Measurements from ENCODE around the gene PRDM2.
"Not testable (repeated sequence)": the region's sequence is repeated elsewhere in the genome, so short reads cannot be mapped to it uniquely, and the experiment has no call there.

PRDM2 gene
- total RNA-seq = 113 to 164 (median 137) reads per million in 4 donors

GRCh38 chr1:13699936-13700520 is at the start of gene PRDM2:
PRDM2 (plus strand) TSS chr1:13700188; CDS start chr1:13715606, 15,418 bp downstream.
- peak; percentile 29 to 69 (median 49) for DNase-seq

GRCh38 chr1:13651279-13651678 is 48.7 kb upstream of the PRDM2 start:
- no peak for DNase-seq

- no peak for DNase-seq
Observed at GRCh38 chr1:13652238-13652637, 47.8 kb upstream of the PRDM2 start.

- DNase-seq = no peak
Observed at GRCh38 chr1:13661539-13661938, 38.4 kb upstream of the PRDM2 start.

- no peak for DNase-seq
Observed at GRCh38 chr1:13662493-13662892, 37.5 kb upstream of the PRDM2 start.

- no peak for DNase-seq
Observed at GRCh38 chr1:13663969-13664368, 36.0 kb upstream of the PRDM2 start.

- no peak for DNase-seq
Observed at GRCh38 chr1:13664451-13664850, 35.5 kb upstream of the PRDM2 start.

- no peak for DNase-seq
Observed at GRCh38 chr1:13666317-13666716, 33.7 kb upstream of the PRDM2 start.

- DNase-seq = no peak
Observed at GRCh38 chr1:13667691-13668090, 32.3 kb upstream of the PRDM2 start.

- no peak for DNase-seq
Observed at GRCh38 chr1:13674377-13674776, 25.6 kb upstream of the PRDM2 start.

- no peak for DNase-seq
Observed at GRCh38 chr1:13675151-13675651, 24.8 kb upstream of the PRDM2 start.

GRCh38 chr1:13677896-13678295 is 22.1 kb upstream of the PRDM2 start:
- no peak for DNase-seq

- DNase-seq = no peak
Observed at GRCh38 chr1:13679651-13680050, 20.3 kb upstream of the PRDM2 start.

GRCh38 chr1:13680609-13681008 is 19.4 kb upstream of the PRDM2 start:
- DNase-seq = not testable (repeated sequence)

- DNase-seq = no peak
Observed at GRCh38 chr1:13681921-13682320, 18.1 kb upstream of the PRDM2 start.

GRCh38 chr1:13682444-13682843 is 17.5 kb upstream of the PRDM2 start:
- no peak for DNase-seq

GRCh38 chr1:13683206-13683605 is 16.8 kb upstream of the PRDM2 start:
- DNase-seq = no peak

- no peak for DNase-seq
Observed at GRCh38 chr1:13687151-13687715, 12.8 kb upstream of the PRDM2 start.

- DNase-seq = not testable (repeated sequence)
Observed at GRCh38 chr1:13693094-13693493, 6.9 kb upstream of the PRDM2 start.

- no peak for DNase-seq
Observed at GRCh38 chr1:13694886-13695684, 4.9 kb upstream of the PRDM2 start.

- peak in 1 of 5 donors; percentile 6 for DNase-seq
Observed at GRCh38 chr1:13697738-13698137, 2.2 kb upstream of the PRDM2 start.

GRCh38 chr1:13699510-13699909 is 478 bp upstream of the PRDM2 start:
- no peak for DNase-seq

GRCh38 chr1:13700521-13701270 is 708 bp downstream of the PRDM2 start:
- peak; percentile 9 to 40 (median 21) for DNase-seq

Data from T-helper 1 cell (primary cell).